Measurements from ENCODE around the gene DPP6.

- TF ChIP-seq, protein P1, sequence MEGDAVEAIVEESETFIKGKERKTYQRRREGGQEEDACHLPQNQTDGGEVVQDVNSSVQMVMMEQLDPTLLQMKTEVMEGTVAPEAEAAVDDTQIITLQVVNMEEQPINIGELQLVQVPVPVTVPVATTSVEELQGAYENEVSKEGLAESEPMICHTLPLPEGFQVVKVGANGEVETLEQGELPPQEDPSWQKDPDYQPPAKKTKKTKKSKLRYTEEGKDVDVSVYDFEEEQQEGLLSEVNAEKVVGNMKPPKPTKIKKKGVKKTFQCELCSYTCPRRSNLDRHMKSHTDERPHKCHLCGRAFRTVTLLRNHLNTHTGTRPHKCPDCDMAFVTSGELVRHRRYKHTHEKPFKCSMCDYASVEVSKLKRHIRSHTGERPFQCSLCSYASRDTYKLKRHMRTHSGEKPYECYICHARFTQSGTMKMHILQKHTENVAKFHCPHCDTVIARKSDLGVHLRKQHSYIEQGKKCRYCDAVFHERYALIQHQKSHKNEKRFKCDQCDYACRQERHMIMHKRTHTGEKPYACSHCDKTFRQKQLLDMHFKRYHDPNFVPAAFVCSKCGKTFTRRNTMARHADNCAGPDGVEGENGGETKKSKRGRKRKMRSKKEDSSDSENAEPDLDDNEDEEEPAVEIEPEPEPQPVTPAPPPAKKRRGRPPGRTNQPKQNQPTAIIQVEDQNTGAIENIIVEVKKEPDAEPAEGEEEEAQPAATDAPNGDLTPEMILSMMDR (conservative IDR thresholded peaks at IDR 0.05; ENCODE audit: low read depth, low read length), result no peak
- TF ChIP-seq EZH2 (IDR thresholded peaks at IDR 0.05; ENCODE audit: borderline replicate concordance, low read depth, low read length, poor library complexity, severe bottlenecking), result no peak
Measured at GRCh38 chr7:154653281-154653680, 601.1 kb downstream of the DPP6 start.

Data from A673 (cell line).